H1 (cell line): ENCODE results near the gene STK33. TPM values are rescaled to one million over a fixed set of nuclear protein-coding genes. Genes with fewer than 3 reads are reported as not detected.

Experiments
- CHD2 ChIP-seq: IDR thresholded peaks from 2 replicates; pipeline ENCODE4 v1.6.1; 2012; ENCODE audit warnings: low read length, improper control_type of control experiment
- JUND ChIP-seq: IDR thresholded peaks from 2 replicates; pipeline ENCODE4 v1.6.1; 2011; ENCODE audit warnings: mild to moderate bottlenecking, improper control_type of control experiment, low read length
- polyA plus RNA-seq, 7 experiments: library from polyadenylated mRNA; depleted of rRNA in 3 of 7; stranded (reverse) in 5 of 7; unstranded in 2 of 7; fragments of >200 nt in 5 of 7; fragments of 200-250 nt in 2 of 7; gene quantifications; 1 replicate in 5 of 7; 2 replicates in 1 of 7; 4 replicates in 1 of 7; pipeline versions ENCODE4 v1.2.1 to v1.2.3, GENCODE V29; 2011 to 2013; ENCODE audit warnings: missing spikeins in 2 of 7, mixed read lengths in 2 of 7
- total RNA-seq: library from RNA; stranded (reverse); fragmentation: NEBNext Ultra II Directional; extraction: Animal tissue kit (Norgen Biotek cat#: 25700); gene quantifications from 2 replicates; pipeline ENCODE4 v1.2.1, GENCODE V29; 2021
- TF ChIP-seq, protein P1 (sequence below): IDR thresholded peaks from 2 replicates; pipeline ENCODE4 v1.6.1; 2012; ENCODE audit warnings: inconsistent platforms

The STK33 gene
- total and polyA plus RNA-seq, 2 of the 8 experiments (the other 6 are each of a cell fraction or from before 2014, with no cell fraction given) = 8.8 to 25.1 TPM

DNA sequence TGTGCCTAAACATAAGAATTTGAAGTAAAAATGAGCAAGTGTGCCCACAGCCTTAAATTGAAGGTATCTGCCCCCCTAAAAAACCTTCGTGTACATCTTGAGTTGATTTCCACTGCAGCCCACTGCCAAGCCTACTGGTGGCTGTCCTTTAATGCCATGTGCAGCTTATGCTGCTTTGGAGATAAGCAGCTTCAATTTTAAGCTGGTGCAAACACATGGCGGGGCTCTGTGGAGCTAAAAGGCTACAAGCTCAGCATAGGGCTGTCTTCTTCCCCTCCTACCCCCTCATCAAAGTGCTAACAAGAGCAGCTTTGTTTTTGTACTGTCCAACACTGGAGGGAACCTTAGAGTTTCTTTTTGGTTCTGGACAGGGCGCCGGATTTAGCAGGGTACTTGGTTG is 201.9 kb downstream of the STK33 start (continued):
- TF ChIP-seq, protein P1, sequence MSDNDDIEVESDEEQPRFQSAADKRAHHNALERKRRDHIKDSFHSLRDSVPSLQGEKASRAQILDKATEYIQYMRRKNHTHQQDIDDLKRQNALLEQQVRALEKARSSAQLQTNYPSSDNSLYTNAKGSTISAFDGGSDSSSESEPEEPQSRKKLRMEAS = no peak
- TF ChIP-seq JUND (no peak), CHD2 (no peak)
- TF ChIP-seq, all 59 proteins: peak for 0
